GM13976 (cell line): ENCODE data around the gene KIF16B.

Experiments
- DNase-seq: peaks from one replicate; pipeline ENCODE4 v3.0.0; 2012; ENCODE audit warnings: low spot score
- in situ Hi-C: fragments of 300-500 bp; cut with MboI; formaldehyde crosslinking; loops from one replicate; pipeline ENCODE4 v1.12.0; 2022; ENCODE audit warnings: low sequenced_read_pairs, mixed read lengths, inconsistent platforms; ENCODE audit not compliant: unreplicated experiment
- TF ChIP-seq, protein P1 (sequence below): IDR thresholded peaks from 2 replicates; pipeline ENCODE4 v1.5.1; 2012; ENCODE audit warnings: borderline replicate concordance, mild to moderate bottlenecking; ENCODE audit not compliant: insufficient read depth; ENCODE audit errors: extremely low read depth, missing control alignments, control extremely low read depth

The KIF16B gene

DNA sequence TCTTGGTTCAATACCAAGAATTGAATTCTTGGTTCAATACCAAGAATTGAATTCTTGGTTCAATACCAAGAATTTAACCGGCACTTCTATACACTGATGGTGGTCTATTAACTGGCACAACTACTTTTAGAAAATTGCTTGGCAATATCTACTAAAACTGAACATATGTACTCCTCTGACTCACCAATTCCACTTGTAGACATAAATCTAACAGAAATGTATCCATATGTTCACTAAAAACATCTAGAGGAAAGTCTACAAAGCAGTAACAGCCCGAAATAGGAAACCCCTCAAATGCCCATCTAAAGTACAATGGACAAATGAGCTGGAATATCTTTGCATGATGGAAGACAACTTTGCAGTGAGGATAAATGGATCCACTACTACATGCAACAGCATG is 71.9 kb downstream of the KIF16B start:
- in situ Hi-C loops, result loop anchor here (25.0 kb wide), 1 partner anchor 261 kb away; no protein-coding TSS in a partner anchor
- no peak for DNase-seq
- TF ChIP-seq, protein P1, sequence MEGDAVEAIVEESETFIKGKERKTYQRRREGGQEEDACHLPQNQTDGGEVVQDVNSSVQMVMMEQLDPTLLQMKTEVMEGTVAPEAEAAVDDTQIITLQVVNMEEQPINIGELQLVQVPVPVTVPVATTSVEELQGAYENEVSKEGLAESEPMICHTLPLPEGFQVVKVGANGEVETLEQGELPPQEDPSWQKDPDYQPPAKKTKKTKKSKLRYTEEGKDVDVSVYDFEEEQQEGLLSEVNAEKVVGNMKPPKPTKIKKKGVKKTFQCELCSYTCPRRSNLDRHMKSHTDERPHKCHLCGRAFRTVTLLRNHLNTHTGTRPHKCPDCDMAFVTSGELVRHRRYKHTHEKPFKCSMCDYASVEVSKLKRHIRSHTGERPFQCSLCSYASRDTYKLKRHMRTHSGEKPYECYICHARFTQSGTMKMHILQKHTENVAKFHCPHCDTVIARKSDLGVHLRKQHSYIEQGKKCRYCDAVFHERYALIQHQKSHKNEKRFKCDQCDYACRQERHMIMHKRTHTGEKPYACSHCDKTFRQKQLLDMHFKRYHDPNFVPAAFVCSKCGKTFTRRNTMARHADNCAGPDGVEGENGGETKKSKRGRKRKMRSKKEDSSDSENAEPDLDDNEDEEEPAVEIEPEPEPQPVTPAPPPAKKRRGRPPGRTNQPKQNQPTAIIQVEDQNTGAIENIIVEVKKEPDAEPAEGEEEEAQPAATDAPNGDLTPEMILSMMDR, result no peak

DNA sequence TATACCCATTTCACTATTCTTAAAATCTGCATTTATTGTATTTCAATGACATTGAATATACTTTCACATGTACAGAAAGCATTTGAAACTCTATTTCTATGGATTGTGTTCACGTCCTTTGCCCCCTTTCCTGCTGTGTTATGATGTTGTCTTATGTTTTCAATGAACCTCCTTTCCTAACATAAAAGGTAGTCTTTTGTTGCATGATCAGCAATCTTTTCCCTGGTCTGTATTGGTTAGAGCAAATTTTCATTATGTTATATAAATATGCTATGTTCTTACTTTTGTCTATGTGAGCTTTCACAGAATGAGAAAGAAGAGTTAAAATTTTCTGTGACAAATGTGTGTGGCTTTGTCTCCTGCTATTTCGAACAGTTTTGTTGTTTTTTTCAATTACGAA is 73.1 kb downstream of the KIF16B start:
- in situ Hi-C loops, result loop anchor here (25.0 kb wide), 1 partner anchor 262 kb away; no protein-coding TSS in a partner anchor
- DNase-seq, result no peak

DNA sequence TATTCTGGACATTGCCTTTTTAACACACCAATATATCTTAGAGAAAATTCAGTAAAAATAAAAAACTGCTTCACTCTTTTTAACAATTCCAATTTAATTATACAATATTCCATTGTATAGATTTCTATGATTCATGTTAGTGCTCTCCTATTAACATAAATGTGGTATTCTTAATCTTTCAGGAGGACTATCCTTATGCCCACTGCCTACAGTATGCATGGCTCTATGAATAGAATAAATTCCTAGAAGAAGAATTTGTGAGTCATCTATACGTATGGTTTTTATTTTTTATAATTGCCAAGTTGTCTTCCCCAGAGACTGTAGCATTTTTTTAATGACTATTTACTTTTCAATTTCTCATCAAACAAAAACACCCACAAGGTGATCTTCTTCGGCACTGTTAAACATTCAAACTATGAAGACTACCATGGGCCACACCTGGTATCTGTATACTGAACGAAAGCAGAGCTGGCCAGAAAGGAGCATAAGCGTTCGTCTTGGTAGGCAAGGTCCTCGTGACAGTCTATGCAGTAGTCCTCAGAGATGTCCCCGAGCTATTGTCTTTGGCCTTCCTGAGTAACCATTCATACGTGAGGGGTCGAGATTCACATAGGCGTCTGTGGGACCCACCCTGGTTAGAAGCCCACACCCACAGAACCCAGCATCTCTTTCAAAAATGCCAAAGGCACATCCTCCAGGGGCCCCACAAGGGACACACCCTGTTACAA is 74.6 kb downstream of the KIF16B start:
- TF ChIP-seq, protein P1, result no peak
- in situ Hi-C loops, result loop anchor here (25.0 kb wide), 1 partner anchor 786 kb away; no protein-coding TSS in a partner anchor
- no peak for DNase-seq

More for the DNA sequence above, 73.1 kb downstream of the KIF16B start:
- TF ChIP-seq, protein P1, result no peak

DNA sequence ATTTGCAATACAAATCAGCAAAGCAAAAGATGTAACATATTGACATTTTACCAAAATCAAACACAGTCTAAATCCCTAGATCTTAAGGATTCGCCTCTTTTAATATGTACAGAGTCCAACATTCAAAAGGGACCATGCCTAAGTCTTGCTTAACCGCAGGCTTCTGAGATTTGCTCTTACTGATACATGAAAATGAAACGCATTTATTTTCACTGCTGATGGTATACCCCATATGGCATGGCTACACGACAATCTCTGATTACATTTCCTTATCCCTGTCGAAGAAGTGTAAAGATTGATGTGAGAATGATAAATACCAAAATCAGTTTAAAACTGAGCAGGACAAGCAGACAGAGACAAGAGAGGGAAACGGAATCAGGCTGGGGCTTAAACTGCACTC is 75.4 kb downstream of the KIF16B start:
- no peak for DNase-seq
- in situ Hi-C loops, result loop anchor here (25.0 kb wide), 1 partner anchor 786 kb away; no protein-coding TSS in a partner anchor
- TF ChIP-seq, protein P1, result no peak

DNA sequence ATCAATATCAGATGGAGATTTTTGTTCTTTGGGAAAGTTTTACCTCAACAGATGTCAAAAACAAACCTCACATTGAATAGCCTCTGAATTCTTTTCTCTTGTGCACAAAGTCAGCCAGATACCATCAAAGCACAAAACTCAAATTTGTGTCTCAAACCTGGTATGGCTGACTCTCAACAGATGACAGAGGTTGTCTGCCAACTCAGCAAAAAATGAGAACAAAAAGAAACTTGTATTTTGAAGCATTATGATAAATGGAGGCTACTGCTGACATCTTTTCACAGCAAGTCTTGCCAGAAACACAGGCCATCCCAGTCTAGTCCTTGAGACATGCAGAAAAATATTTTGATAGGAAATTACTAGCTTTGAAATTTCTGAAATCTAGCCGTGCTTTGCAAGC is 79.8 kb downstream of the KIF16B start:
- in situ Hi-C loops, result loop anchor here (25.0 kb wide), 1 partner anchor 781 kb away; no protein-coding TSS in a partner anchor
- DNase-seq, result no peak
- TF ChIP-seq, protein P1, result no peak

DNA sequence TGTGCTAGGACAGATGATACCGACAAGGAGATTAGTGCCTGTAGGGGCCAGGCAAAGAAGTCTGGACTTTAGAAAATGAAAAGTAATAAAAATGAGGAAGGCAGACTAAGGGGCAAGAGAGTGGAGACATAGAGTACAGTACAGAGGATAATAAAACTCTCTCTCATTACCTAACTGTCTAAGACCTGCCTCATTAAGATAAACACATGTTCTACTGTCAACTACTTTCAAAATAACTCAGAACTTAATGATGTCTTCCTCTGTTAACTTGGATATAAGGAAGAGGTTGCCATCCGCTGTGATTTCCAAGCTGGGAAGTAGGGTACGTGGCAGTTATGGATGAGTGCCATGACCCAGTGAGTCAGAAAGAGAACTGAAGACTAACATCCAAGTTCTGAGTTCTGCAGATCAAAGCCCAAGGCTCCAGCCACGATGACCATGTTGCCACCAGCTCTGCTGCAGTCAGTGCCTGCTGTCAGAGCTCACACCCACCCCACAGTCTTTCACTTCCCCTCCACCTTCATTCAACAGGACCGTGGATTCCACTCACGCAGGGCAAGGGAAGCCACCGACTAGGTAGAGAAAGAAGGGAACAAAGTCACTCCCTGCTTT is 81.8 kb downstream of the KIF16B start:
- no peak for DNase-seq
- TF ChIP-seq, protein P1, result no peak
- in situ Hi-C loops, result loop anchor here (25.0 kb wide), 1 partner anchor 779 kb away; no protein-coding TSS in a partner anchor
